Jurkat, Clone E6-1 (cell line): ENCODE data around the gene NUS1.
"Not testable (repeated sequence)": the region's sequence is repeated elsewhere in the genome, so short reads cannot be mapped to it uniquely, and the experiment has no call there.

ENCODE experiments used
- DNase-seq: peaks from one replicate; pipeline ENCODE4 v3.0.0-alpha.2; 2011; ENCODE audit warnings: low read depth, low spot score
- H3K4me3 ChIP-seq: 2 replicates; pipeline ENCODE4 v1.5.1; 2011; ENCODE audit warnings: mild to moderate bottlenecking, low read length, control low read depth, moderate library complexity

NUS1 gene

DNA sequence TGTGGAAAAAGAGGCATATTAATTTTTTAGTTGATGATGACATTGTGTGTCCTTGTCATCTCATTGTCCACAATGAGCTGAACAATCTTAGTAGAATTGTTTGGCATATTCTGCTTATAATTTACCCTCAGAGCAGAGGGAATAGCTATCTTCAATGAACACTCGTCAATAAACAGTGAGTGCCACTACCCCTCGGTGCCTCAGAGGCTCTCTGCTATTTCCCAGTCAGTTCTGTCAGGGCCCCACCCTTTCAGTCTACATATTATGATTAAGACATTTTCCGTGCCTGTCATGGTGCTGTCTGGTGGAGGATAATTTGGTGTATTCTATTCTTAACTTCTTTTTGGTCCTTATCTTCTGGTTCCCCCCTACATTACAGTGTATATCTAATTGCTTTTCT is 31.2 kb downstream of the NUS1 start:
- no peak for DNase-seq
- H3K4me3 ChIP-seq: no peak overlapping the region

DNA sequence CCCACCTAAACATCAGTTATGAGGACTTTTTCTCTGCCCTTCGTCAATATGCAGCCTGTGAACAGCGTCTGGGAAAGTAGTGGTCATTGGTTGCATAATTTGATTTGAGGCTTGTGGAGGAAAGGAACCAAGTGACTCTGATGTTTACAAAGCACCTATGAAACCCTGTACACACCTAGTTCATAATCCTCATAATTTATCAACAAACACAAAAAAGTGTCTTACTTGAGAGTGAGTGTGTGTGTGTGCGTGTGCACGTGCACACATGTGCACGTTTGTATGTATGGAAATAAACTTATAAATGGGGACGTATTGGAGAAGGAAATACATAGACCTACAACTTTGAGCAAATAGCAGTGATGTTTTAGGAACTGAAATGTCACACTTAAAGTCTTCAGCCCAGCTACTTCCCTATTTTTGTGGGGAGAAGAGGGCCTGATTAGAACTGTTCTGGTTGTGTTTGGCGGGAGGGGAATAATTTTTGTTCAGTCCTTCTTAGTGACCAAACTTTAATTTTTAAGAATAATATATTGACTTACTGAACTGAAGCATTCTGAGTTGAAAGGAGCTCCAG is 31.8 kb downstream of the NUS1 start:
- not testable (repeated sequence) for DNase-seq, H3K4me3 ChIP-seq

DNA sequence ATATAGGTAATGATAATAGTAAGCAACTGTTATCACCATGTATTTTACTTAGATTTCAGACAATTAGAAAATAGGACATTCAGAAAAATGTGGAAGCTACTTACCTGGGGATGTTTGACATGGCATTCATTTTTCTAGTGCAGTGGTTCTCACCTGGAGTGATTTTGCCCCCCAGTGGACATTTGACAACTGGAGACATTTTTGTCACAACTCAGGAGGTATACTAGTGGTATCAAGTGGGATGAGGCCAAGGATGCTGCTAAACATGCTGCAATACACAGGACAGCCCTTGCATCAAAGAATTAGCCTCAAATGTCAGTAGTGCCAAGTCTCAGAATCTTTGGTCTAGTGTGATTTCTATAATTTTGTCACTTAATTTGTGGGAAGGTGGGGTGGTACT is 36.1 kb downstream of the NUS1 start:
- peak; percentile 12 for DNase-seq
- H3K4me3 ChIP-seq: no peak overlapping the region

DNA sequence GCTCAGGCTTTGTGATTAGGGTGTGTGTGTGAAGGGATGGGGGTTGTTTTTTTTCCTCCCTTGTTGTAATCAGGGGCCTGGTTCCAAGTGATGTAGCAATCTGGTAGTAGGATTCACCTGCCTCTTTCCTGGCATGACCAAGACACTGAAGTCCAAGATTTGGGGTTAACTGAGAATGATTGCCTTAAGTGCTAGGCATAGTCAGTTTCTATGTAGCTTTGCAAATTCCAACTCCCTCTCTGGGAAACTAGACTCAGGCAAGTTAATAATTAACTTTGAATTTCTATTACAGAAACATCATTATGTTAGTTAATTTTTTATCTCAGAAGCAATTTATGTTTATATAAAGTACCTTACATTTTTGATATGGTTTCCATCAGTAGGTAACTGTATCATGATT is 43.6 kb downstream of the NUS1 start:
- H3K4me3 ChIP-seq: no peak overlapping the region
- no peak for DNase-seq

DNA sequence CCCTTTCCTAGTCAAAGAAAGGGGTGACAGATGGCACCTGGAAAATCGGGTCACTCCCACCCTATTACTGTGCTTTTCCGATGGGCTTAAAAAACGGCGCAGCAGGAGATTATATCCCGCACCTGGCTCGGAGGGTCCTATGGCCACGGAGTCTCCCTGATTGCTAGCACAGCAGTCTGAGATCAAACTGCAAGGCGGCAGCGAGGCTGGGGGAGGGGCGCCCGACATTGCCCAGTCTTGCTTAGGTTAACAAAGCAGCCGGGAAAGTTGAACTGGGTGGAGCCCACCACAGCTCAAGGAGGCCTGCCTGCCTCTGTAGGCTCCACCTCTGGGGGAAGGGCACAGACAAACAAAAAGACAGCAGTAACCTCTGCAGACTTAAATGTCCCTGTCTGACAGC is 46.3 kb downstream of the NUS1 start:
- DNase-seq, H3K4me3 ChIP-seq: not testable (repeated sequence)

DNA sequence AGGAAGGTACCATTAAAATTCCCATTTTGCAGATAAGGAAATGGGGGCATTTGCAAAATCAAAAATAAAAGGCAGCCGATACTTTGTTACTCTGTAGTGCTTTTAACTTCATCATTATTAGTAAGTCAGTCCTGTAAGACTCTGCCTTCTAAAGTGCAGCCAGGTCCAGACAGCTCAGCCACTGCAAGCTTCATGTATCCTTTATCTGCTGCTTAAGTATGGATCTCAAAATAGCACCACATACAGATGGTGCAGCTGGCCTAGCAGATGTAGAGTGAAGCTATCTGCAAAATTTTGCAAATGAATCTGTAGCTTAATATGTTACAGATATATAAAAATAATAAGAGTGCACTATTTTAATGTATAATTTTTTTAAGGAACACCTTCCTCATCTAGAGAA is 53.4 kb downstream of the NUS1 start:
- no peak for DNase-seq

DNA sequence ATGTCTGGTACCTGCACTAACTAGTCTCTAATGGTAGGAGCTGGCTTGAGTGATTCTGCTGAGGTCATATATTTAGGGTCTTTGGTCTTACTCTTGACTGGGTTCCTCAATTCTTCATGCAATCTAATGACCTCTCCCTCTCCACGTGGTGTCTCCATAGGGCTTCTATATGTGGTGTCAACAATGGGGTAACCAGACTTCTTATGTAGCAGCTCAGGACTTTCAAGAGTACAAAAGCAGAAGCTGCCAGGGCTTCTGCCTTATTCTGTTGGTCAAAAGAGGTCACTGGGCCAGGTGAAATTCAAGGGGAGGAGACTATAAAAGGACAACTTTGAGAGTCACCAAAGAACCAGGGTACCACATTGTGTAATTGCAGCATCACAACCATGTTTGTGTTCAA is 54.3 kb downstream of the NUS1 start:
- no peak for DNase-seq
- no peak overlapping the region for H3K4me3 ChIP-seq

More for the DNA sequence above, 53.4 kb downstream of the NUS1 start:
- H3K4me3 ChIP-seq: no peak overlapping the region

DNA sequence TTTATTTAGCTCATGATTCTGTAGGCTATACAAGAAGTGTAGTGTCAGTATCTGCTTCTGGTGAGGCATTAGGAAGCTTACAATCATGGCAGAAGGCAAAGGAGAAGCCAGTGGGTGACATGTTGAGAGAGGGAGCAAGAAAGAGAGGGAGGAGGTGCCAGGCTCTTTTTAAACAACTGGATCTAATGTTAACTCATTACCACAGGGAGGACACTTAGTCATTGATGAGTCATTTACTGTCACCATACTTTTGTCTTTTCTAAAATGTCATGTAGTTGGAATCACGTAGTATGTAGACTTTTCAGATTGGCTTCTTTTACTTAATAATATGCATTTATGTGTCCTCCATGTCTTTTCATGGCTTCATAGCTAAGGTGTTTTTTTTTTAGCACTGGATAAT is 58.1 kb downstream of the NUS1 start:
- DNase-seq: no peak
- H3K4me3 ChIP-seq: no peak overlapping the region

DNA sequence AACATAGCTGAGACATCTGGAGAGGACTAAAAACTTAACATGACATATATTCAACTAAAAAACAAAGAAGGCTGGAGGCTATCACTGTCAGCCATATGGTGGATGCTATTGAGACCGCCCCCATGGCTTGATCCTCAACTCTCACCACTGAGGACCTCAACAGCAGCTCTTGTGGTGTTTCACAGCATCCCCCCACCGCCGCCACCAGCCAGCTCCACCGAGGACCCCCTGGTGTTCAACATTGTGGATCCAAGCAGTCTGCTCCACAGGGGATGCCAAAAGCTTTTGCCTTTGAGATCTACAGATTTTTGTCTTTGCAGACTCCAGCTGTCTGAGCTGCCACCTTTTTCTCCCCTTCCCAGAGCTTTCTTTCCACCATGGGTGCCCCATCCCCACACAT is 64.6 kb downstream of the NUS1 start:
- no peak for DNase-seq
- no peak overlapping the region for H3K4me3 ChIP-seq

DNA sequence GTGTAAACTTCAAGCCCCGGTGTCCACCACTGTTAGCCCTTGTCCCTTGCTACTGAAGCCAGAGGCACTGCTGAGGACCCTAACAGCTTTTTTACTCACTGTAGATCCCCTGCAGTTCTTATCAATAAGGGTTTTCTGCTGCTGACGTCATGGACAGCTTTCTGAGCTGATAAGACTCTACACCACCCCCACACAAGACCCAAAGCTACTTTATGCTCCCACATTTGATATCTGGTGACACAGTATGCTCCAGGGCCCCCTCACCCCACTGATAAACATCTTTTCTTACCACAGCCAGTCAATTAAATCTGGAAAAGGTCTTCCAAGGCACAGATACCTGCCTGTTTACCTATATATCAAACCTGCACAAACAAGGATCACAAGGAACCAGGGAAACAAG is 65.3 kb downstream of the NUS1 start:
- DNase-seq: no peak
- no peak overlapping the region for H3K4me3 ChIP-seq

DNA sequence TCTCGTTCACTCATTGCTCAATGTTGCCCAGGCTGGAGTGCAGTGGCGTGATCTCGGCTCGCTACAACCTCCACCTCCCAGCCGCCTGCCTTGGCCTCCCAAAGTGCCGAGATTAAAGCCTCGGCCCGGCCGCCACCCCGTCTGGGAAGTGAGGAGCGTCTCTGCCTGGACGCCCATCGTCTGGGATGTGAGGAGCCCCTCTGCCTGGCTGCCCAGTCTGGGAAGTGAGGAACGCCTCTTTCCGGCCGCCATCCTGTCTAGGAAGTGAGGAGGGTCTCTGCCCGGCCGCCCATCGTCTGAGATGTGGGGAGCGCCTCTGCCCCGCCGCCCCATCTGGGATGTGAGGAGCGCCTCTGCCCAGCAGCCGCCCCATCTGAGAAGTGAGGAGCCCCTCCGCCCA is 75.4 kb downstream of the NUS1 start:
- H3K4me3 ChIP-seq, DNase-seq: not testable (repeated sequence)
